Loucy (cell line): ENCODE measurements around the gene TMEM94.

ENCODE experiments used
- H2AFZ ChIP-seq: fragments of 200-600 bp; sonication (generic); 2 replicates; pipeline ENCODE4 v1.6.0; 2016; ENCODE audit warnings: antibody characterized with exemption, mild to moderate bottlenecking, low read length, moderate library complexity
- H3F3A ChIP-seq: fragments of 200-600 bp; 2 replicates; pipeline ENCODE4 v1.6.0; 2016; ENCODE audit warnings: antibody characterized with exemption, low read depth, mild to moderate bottlenecking
- H3K27me3 ChIP-seq: fragments of 200-600 bp; sonication (generic); 2 replicates; pipeline ENCODE4 v1.6.1; 2014; ENCODE audit warnings: low read length, mild to moderate bottlenecking; ENCODE audit not compliant: insufficient read depth, poor library complexity, severe bottlenecking
- H3K36me3 ChIP-seq: fragments of 200-600 bp; sonication (generic); 2 replicates; pipeline ENCODE4 v1.6.1; 2016; ENCODE audit warnings: low read length; ENCODE audit not compliant: insufficient read depth
- H3K4me1 ChIP-seq: fragments of 200-600 bp; sonication (generic); 2 replicates; pipeline ENCODE4 v1.5.1; 2014; ENCODE audit warnings: low read length, mild to moderate bottlenecking; ENCODE audit not compliant: insufficient read depth, poor library complexity, severe bottlenecking
- H3K4me2 ChIP-seq: fragments of 200-600 bp; sonication (generic); 2 replicates; pipeline ENCODE4 v1.6.0; 2014; ENCODE audit warnings: antibody characterized with exemption, low read length, low read depth, mild to moderate bottlenecking; ENCODE audit not compliant: poor library complexity, severe bottlenecking
- H3K4me3 ChIP-seq: fragments of 200-600 bp; sonication (generic); 2 replicates; pipeline ENCODE4 v1.5.1; 2014; ENCODE audit warnings: low read length, mild to moderate bottlenecking, mixed read lengths; ENCODE audit not compliant: poor library complexity, severe bottlenecking
- H3K79me2 ChIP-seq: fragments of 200-600 bp; sonication (generic); 2 replicates; pipeline ENCODE4 v1.6.1; 2014; ENCODE audit warnings: low read length; ENCODE audit not compliant: insufficient read depth
- H3K9ac ChIP-seq: fragments of 200-600 bp; sonication (generic); 2 replicates; pipeline ENCODE4 v1.6.0; 2014; ENCODE audit warnings: mild to moderate bottlenecking, low read depth, low read length, moderate library complexity; ENCODE audit not compliant: poor library complexity, severe bottlenecking
- H3K9me2 ChIP-seq: fragments of 200-600 bp; sonication (generic); replicated peaks from 2 replicates; pipeline ENCODE4 v1.6.1; 2016; ENCODE audit warnings: low read depth, low read length, mixed read lengths
- H3K9me3 ChIP-seq: fragments of 200-600 bp; sonication (generic); 2 replicates; pipeline ENCODE4 v1.6.1; 2014; ENCODE audit warnings: mild to moderate bottlenecking, antibody characterized with exemption, low read length, low read depth; ENCODE audit not compliant: insufficient read depth
- H4K20me1 ChIP-seq: fragments of 200-600 bp; sonication (generic); 2 replicates; pipeline ENCODE4 v1.6.0; 2014; ENCODE audit warnings: antibody characterized with exemption, low read length, mild to moderate bottlenecking; ENCODE audit not compliant: insufficient read depth, poor library complexity, severe bottlenecking
- CTCF ChIP-seq: fragments of 200-600 bp; sonication (generic); conservative IDR thresholded peaks from 2 replicates; pipeline ENCODE4 v1.5.1; 2014; ENCODE audit warnings: mild to moderate bottlenecking, antibody characterized with exemption, low read length
- EZH2phosphoT487 ChIP-seq: fragments of 200-600 bp; IDR thresholded peaks from 2 replicates; pipeline ENCODE4 v1.6.1; 2018; ENCODE audit warnings: antibody characterized with exemption, mild to moderate bottlenecking, moderate library complexity, borderline replicate concordance

The TMEM94 gene

DNA sequence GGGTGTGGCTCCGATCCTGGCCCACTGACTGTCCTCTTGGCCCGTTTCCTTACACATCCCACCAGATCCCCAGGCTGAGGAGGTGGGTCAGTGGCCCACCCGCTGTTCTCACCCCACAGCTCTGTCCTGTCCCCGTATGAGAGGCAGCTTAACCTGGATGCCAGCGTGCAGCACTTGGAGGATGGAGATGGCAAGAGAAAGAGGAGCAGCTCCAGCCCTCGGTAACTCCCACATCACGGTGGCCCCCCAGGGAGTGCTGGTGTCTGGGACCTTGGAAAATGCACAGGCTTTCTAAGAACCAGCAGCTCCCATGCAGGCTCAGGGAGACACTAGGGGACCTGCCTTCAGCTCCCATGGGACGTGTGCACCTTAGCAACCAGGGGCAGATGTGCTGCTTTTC lies 64.9 kb downstream of the TMEM94 start:
- H3K9me2 ChIP-seq, result no peaks in the 10 kb centered on the region
- H3K9me3 ChIP-seq, result no peaks in the 10 kb centered on the region
- H2AFZ ChIP-seq, result no peak overlapping the region
- no peak overlapping the region for H3K9ac ChIP-seq
- H3K4me1 ChIP-seq, result peaks cover 22% of the 10 kb centered on the region
- peaks cover 8% of the 10 kb centered on the region; the same call in 1 of the 2 replicates for H3K79me2 ChIP-seq
- no peak overlapping the region for H3K4me2 ChIP-seq
- no peaks in the 10 kb centered on the region for H3K27me3 ChIP-seq
- peaks cover 13% of the 10 kb centered on the region for H4K20me1 ChIP-seq
- TF ChIP-seq CTCF, result no peak
- TF ChIP-seq EZH2phosphoT487, result no peak
- H3K4me3 ChIP-seq, result no peak overlapping the region
- H3K36me3 ChIP-seq, result no peaks in the 10 kb centered on the region
- 0 out of 2 replicates have a peak, but pooled peaks cover 3% of the 10 kb centered on the region for H3F3A ChIP-seq

- Histone ChIP-seq H3K36me3 (no peaks in the 10 kb centered on the region), H3K4me3 (no peak overlapping the region)
Measured at GRCh38 chr17:75521951-75522727, 65.7 kb downstream of the TMEM94 start.

DNA sequence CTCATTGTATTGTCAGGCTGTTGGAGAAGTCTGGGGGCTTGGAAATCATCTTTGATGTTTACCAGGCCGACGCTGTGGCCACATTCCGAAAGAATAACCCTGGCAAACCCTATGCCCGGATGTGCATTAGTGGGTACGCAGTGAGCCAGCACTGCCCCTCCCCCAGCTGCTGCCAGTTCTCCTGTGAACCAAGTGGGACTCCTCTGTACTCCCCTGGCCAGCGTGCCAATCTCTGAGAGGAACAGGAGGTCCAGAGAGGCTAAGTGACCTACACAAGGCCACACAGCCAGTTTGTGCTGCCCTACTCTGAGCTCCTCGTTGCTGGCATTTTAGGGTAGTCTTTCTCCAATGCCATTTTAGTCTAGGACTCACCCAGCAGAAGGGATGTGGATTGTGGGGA lies 67.2 kb downstream of the TMEM94 start:
- 0 out of 2 replicates have a peak, but pooled peaks cover 3% of the 10 kb centered on the region for H3F3A ChIP-seq
- H3K9me2 ChIP-seq, result no peaks in the 10 kb centered on the region
- H4K20me1 ChIP-seq, result no peaks in the 10 kb centered on the region
- no peak overlapping the region for H3K4me3 ChIP-seq
- no peak overlapping the region for H2AFZ ChIP-seq
- no peaks in the 10 kb centered on the region for H3K27me3 ChIP-seq
- no peaks in the 10 kb centered on the region for H3K36me3 ChIP-seq
- TF ChIP-seq CTCF (no peak), EZH2phosphoT487 (no peak)
- H3K9me3 ChIP-seq, result no peaks in the 10 kb centered on the region
- no peak overlapping the region for H3K9ac ChIP-seq
- no peaks in the 10 kb centered on the region for H3K79me2 ChIP-seq
- peaks cover 4% of the 10 kb centered on the region for H3K4me1 ChIP-seq
- H3K4me2 ChIP-seq, result no peak overlapping the region

More at GRCh38 chr17:75521951-75522727, 65.7 kb downstream of the TMEM94 start:
- TF ChIP-seq EZH2phosphoT487, result no peak
- no peak for TF ChIP-seq CTCF
- H3K4me2 ChIP-seq, result no peak overlapping the region
- peaks cover 10% of the 10 kb centered on the region for H4K20me1 ChIP-seq
- peaks cover 6% of the 10 kb centered on the region; the same call in 1 of the 2 replicates for H3K79me2 ChIP-seq
- H3K4me1 ChIP-seq, result peaks cover 19% of the 10 kb centered on the region
- no peak overlapping the region for H3K9ac ChIP-seq
- no peaks in the 10 kb centered on the region for H3K9me3 ChIP-seq
- no peaks in the 10 kb centered on the region for H3K9me2 ChIP-seq
- H2AFZ ChIP-seq, result no peak overlapping the region
- H3K27me3 ChIP-seq, result no peaks in the 10 kb centered on the region
- H3F3A ChIP-seq, result 0 out of 2 replicates have a peak, but pooled peaks cover 3% of the 10 kb centered on the region
